ENCODE measurements around the gene CPNE8.

The CPNE8 gene

DNA sequence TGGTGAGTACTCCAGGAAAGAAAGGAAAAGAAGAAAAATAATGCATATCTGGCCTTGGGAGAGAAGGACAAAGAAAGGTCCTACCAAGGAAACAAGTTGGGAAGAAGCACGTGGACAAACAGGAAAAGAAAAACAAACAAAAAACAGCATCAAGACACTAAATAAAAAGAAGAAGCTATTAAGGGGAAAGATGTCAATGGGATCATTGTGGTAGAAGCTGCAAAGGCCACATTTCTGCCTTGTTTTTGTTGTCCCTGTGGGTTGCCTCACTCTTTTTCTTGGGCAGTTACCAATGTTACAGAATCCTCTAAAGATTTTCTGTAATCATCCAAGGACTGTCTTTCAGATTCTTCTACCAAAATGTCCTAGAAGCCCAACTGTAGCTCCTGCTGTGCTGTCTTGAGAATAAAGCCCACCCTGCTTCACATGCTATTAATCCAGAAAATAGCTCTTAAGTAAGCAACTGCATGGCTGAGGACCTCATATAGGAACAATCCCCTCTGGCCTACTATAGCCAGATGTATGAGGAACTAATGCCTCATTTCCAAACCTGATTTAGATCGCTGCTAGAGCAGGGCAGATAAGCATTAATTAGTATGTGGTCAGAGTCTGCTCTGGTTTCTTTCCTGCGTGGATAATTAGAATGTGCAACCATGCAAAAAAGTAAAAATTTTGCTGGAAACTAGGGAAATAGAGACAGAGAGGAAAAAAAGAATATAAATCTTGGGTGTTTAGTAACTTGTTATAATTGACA is 10.2 kb upstream of the CPNE8 start:
- Histone ChIP-seq H3K9me3 (ENCODE audit: insufficient read depth, low read length, severe bottlenecking) (no peaks in the 10 kb centered on the region), H2AFZ (ENCODE audit: low read depth, low read length) (no peak overlapping the region), H3K4me3 (ENCODE audit: low read depth in 1 of 2, low read length in 2 of 2) (no peak overlapping the region), H3K4me1 (ENCODE audit: insufficient read depth, low read length) (no peaks in the 10 kb centered on the region), H3K36me3 (ENCODE audit: insufficient read depth, low read length) (no peaks in the 10 kb centered on the region), H3K27me3 (ENCODE audit: insufficient read depth, low read length, poor library complexity) (no peaks in the 10 kb centered on the region), H4K20me1 (ENCODE audit: insufficient read depth, low read length) (no peaks in the 10 kb centered on the region), H3K9ac (ENCODE audit: low read depth, low read length) (no peak overlapping the region), H3K27ac (ENCODE audit: low read length) (no peak overlapping the region), H3K4me2 (ENCODE audit: insufficient read depth, low read length) (no peak overlapping the region), H3K79me2 (ENCODE audit: insufficient read depth, low read length) (no peaks in the 10 kb centered on the region)
- no peak for DNase-seq
- ATAC-seq (ENCODE audit: insufficient read depth, low read depth) = no peak
- TF ChIP-seq EZH2 (IDR thresholded peaks at IDR 0.05; ENCODE audit: borderline replicate concordance, low read depth, low read length, severe bottlenecking) = no peak
- TF ChIP-seq, protein P1, sequence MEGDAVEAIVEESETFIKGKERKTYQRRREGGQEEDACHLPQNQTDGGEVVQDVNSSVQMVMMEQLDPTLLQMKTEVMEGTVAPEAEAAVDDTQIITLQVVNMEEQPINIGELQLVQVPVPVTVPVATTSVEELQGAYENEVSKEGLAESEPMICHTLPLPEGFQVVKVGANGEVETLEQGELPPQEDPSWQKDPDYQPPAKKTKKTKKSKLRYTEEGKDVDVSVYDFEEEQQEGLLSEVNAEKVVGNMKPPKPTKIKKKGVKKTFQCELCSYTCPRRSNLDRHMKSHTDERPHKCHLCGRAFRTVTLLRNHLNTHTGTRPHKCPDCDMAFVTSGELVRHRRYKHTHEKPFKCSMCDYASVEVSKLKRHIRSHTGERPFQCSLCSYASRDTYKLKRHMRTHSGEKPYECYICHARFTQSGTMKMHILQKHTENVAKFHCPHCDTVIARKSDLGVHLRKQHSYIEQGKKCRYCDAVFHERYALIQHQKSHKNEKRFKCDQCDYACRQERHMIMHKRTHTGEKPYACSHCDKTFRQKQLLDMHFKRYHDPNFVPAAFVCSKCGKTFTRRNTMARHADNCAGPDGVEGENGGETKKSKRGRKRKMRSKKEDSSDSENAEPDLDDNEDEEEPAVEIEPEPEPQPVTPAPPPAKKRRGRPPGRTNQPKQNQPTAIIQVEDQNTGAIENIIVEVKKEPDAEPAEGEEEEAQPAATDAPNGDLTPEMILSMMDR (IDR thresholded peaks at IDR 0.05; ENCODE audit: borderline replicate concordance, extremely low read depth, low read length, poor library complexity, severe bottlenecking) = no peak

DNA sequence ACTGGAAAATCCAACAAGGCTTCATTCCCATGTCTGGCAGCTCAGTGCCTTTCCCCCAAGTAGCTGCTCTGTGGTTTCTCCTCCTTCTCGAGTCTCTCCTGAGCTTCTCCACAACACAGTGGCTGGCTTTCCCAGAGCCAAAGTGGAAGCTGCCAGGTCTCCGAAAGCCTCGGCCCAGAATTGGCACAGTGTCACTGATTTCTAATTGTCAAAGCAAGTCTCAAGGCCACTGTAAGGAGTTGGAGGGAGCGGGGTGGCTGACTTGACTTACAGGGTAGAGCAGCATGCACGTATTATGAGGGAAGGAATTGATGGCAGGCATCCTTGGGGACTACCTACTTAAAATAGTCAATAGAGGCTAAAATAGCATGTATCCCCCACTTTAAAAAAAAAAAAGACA is 6.7 kb upstream of the CPNE8 start:
- no peak overlapping the region for H3K4me3 ChIP-seq (ENCODE audit: low read depth in 1 of 2, low read length in 2 of 2)
- no peaks in the 10 kb centered on the region for H3K79me2 ChIP-seq (ENCODE audit: insufficient read depth, low read length)
- no peak overlapping the region for H2AFZ ChIP-seq (ENCODE audit: low read depth, low read length)
- H3K36me3 ChIP-seq (ENCODE audit: insufficient read depth, low read length) = no peaks in the 10 kb centered on the region
- H3K27me3 ChIP-seq (ENCODE audit: insufficient read depth, low read length, poor library complexity) = no peaks in the 10 kb centered on the region
- H3K27ac ChIP-seq (ENCODE audit: low read length) = no peak overlapping the region
- H3K9ac ChIP-seq (ENCODE audit: low read depth, low read length) = no peak overlapping the region
- no peak for TF ChIP-seq EZH2 (IDR thresholded peaks at IDR 0.05; ENCODE audit: borderline replicate concordance, low read depth, low read length, severe bottlenecking)
- TF ChIP-seq, protein P1 (IDR thresholded peaks at IDR 0.05; ENCODE audit: borderline replicate concordance, extremely low read depth, low read length, poor library complexity, severe bottlenecking) = no peak
- H4K20me1 ChIP-seq (ENCODE audit: insufficient read depth, low read length) = no peaks in the 10 kb centered on the region
- no peaks in the 10 kb centered on the region for H3K4me1 ChIP-seq (ENCODE audit: insufficient read depth, low read length)
- no peaks in the 10 kb centered on the region for H3K9me3 ChIP-seq (ENCODE audit: insufficient read depth, low read length, severe bottlenecking)
- ATAC-seq (ENCODE audit: insufficient read depth, low read depth) = no peak
- no peak for DNase-seq
- no peak overlapping the region for H3K4me2 ChIP-seq (ENCODE audit: insufficient read depth, low read length)

DNA sequence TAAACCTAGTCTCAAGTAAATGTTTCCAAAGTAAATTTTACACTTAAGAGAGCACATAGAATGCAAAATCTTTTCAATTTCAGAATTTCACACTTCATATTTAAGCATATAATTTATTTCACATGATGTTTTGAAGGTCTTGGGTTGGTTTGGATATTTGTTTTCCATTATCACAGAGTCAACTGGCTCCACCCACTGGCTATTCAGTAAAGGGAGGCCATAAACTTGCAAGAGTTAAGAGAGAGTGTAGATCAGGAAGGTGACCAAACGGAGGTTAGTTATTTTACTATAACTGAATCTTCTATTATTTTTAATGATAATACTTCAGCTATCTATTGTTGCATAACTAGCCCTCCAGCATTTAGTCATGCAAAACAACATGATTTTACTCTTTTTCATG is 6.2 kb upstream of the CPNE8 start:
- Histone ChIP-seq H3K4me2 (ENCODE audit: insufficient read depth, low read length) (no peak overlapping the region), H3K4me1 (ENCODE audit: insufficient read depth, low read length) (no peaks in the 10 kb centered on the region), H3K27ac (ENCODE audit: low read length) (no peak overlapping the region), H4K20me1 (ENCODE audit: insufficient read depth, low read length) (no peaks in the 10 kb centered on the region), H3K9ac (ENCODE audit: low read depth, low read length) (no peak overlapping the region), H3K36me3 (ENCODE audit: insufficient read depth, low read length) (no peaks in the 10 kb centered on the region), H2AFZ (ENCODE audit: low read depth, low read length) (no peak overlapping the region), H3K79me2 (ENCODE audit: insufficient read depth, low read length) (no peaks in the 10 kb centered on the region), H3K4me3 (ENCODE audit: low read depth in 1 of 2, low read length in 2 of 2) (no peak overlapping the region), H3K27me3 (ENCODE audit: insufficient read depth, low read length, poor library complexity) (no peaks in the 10 kb centered on the region), H3K9me3 (ENCODE audit: insufficient read depth, low read length, severe bottlenecking) (no peaks in the 10 kb centered on the region)
- TF ChIP-seq EZH2 (IDR thresholded peaks at IDR 0.05; ENCODE audit: borderline replicate concordance, low read depth, low read length, severe bottlenecking) = no peak
- TF ChIP-seq, protein P1 (IDR thresholded peaks at IDR 0.05; ENCODE audit: borderline replicate concordance, extremely low read depth, low read length, poor library complexity, severe bottlenecking) = no peak
- ATAC-seq (ENCODE audit: insufficient read depth, low read depth) (no peak), DNase-seq (no peak)

Measured in DND-41 (cell line).